T-cell (primary cell): ENCODE results near the gene CLN3. TPM values are rescaled to one million over a fixed set of nuclear protein-coding genes. Genes with fewer than 3 reads are reported as not detected.

Experiments
- ATAC-seq, 4 experiments: fragments of 200-7000 bp in 3 of 4; fragments of 150-1000 bp in 1 of 4; cut with Tn5 transposase; replicated peaks in 1 of 4; 1 replicate in 3 of 4; 2 replicates in 1 of 4; pipeline ENCODE4 v1.10.0; 2021; ENCODE audit warnings: moderate library complexity in 3 of 4, mild to moderate bottlenecking in 2 of 4, moderate number of reproducible peaks in 1 of 4
- CTCF ChIA-PET, 2 donors: fragments of 300-600 bp; sonication (Branson Sonifier 250); formaldehyde crosslinking; loops; one replicate each; lab custom pipeline; 2022; ENCODE audit warnings: antibody characterized with exemption in 2 of 2; lab: Charles Lee
- POLR2A ChIA-PET, 2 donors: fragments of 300-600 bp; sonication (Branson Sonifier 250); formaldehyde crosslinking; loops; one replicate each; lab custom pipeline; 2022; ENCODE audit warnings: antibody characterized with exemption in 2 of 2; lab: Charles Lee
- DNase-seq, 35 experiments: peaks; one replicate each; pipeline versions ENCODE4 v3.0.0 to v3.0.0-alpha.2; 2013 to 2023
- H3K27ac ChIP-seq: one replicate; pipeline ENCODE4 v1.5.1; 2013; ENCODE audit warnings: low read length
- H3K27me3 ChIP-seq, 2 experiments: replicated peaks in 1 of 2; 1 replicate in 1 of 2; 2 replicates in 1 of 2; pipeline versions ENCODE4 v1.6.1 to v1.7.0; 2013; ENCODE audit warnings: low read length in 1 of 2, mixed read lengths in 1 of 2; ENCODE audit not compliant: control insufficient read depth in 2 of 2, insufficient read depth in 2 of 2; ENCODE audit errors: extremely low read depth in 1 of 2
- H3K36me3 ChIP-seq, 2 donors: 1 replicate in 1 of 2; 2 replicates in 1 of 2; pipeline versions ENCODE4 v1.6.1 to v1.7.0; 2013; ENCODE audit warnings: low read length in 1 of 2; ENCODE audit not compliant: control insufficient read depth in 2 of 2, insufficient read depth in 1 of 2; ENCODE audit errors: extremely low read depth in 1 of 2
- H3K4me1 ChIP-seq, 2 experiments: 1 replicate in 1 of 2; 2 replicates in 1 of 2; pipeline versions ENCODE4 v1.6.1 to v1.7.0; 2013; ENCODE audit warnings: low read length in 2 of 2, mixed read lengths in 1 of 2; ENCODE audit not compliant: insufficient read depth in 2 of 2, control insufficient read depth in 1 of 2; ENCODE audit errors: extremely low read depth in 1 of 2
- H3K4me3 ChIP-seq, 2 donors: 1 replicate in 1 of 2; 2 replicates in 1 of 2; pipeline versions ENCODE4 v1.5.1 to v1.7.0; 2013; ENCODE audit warnings: mild to moderate bottlenecking in 2 of 2, low read length in 1 of 2, moderate library complexity in 1 of 2; ENCODE audit not compliant: control insufficient read depth in 1 of 2; ENCODE audit errors: extremely low read depth in 1 of 2
- H3K9me3 ChIP-seq: 2 replicates; pipeline ENCODE4 v1.7.0; 2013
- H3K27ac Mint-ChIP-seq, 2 donors: one replicate each; pipeline ENCODE4 v1.8.0; 2020 to 2021; ENCODE audit warnings: mild to moderate bottlenecking in 2 of 2, mixed read lengths in 2 of 2
- H3K27me3 Mint-ChIP-seq, 2 donors: one replicate each; pipeline ENCODE4 v1.8.0; 2021 to 2022; ENCODE audit warnings: mixed read lengths in 2 of 2
- H3K36me3 Mint-ChIP-seq: one replicate; pipeline ENCODE4 v1.8.0; 2021; ENCODE audit warnings: mixed read lengths
- H3K4me1 Mint-ChIP-seq, 3 donors: one replicate each; pipeline ENCODE4 v1.8.0; 2020 to 2022; ENCODE audit warnings: mixed read lengths in 3 of 3, mild to moderate bottlenecking in 1 of 3
- H3K4me3 Mint-ChIP-seq, 3 donors: one replicate each; pipeline ENCODE4 v1.8.0; 2020 to 2022; ENCODE audit warnings: mild to moderate bottlenecking in 3 of 3, mixed read lengths in 3 of 3, moderate library complexity in 3 of 3
- H3K9me3 Mint-ChIP-seq, 3 donors: one replicate each; pipeline ENCODE4 v1.8.0; 2020 to 2022; ENCODE audit warnings: mixed read lengths in 3 of 3
- WGBS: methylation state at CpG from one replicate; pipeline ENCODE4 v1.1.5; 2013; ENCODE audit warnings: missing lambda C conversion rate; ENCODE audit not compliant: insufficient coverage; 5-methylcytosine and 5-hydroxymethylcytosine counted together
- total RNA-seq, 35 experiments: library from RNA in 6 of 35; stranded (reverse) in 6 of 35; fragments of 120-200 nt in 1 of 35; gene quantifications; one replicate each; pipeline versions ENCODE4 v1.2.1 to v1.2.4 and lab custom pipeline; 2013 to 2026

Gene CLN3
- total RNA-seq, 5 donors from 2014 or later (not counting 1 experiment from before 2014, with no cell fraction given): 48.4 to 68.6 (median 61.1) TPM

GRCh38 chr16:28495795-28496749 is 4.2 kb upstream of the CLN3 start:
- ChIA-PET CTCF (interaction anchor here in 1 of 2 donors (0.6 kb wide), 1 partner anchor 8 kb away, joined by 3 read pairs; no protein-coding TSS in a partner anchor), POLR2A (no interaction called here)
- H3K27me3 Mint-ChIP-seq: no peaks in the 10 kb centered on the region
- ATAC-seq (no peak), DNase-seq (no peak)
- peak overlapping the region in 1 of 2 donors; percentile 78 for H3K4me3 ChIP-seq
- H3K27ac Mint-ChIP-seq: peak overlapping the region; percentile 97 to 100
- peaks cover 7% of the 10 kb centered on the region for H3K36me3 Mint-ChIP-seq
- H3K9me3 ChIP-seq: no peaks in the 10 kb centered on the region
- H3K4me3 Mint-ChIP-seq: peak overlapping the region; percentile 74 to 96 (median 83)
- peaks cover 60 to 74% (median 73%) of the 10 kb centered on the region in 3 donors for H3K4me1 Mint-ChIP-seq
- WGBS: 80% methylated on average over 15 of the region's 20 CpGs
- no peaks in the 10 kb centered on the region for H3K9me3 Mint-ChIP-seq
- peaks cover 12 to 68% of the 10 kb centered on the region in 2 experiments for H3K4me1 ChIP-seq
- H3K27me3 ChIP-seq: no peaks in the 10 kb centered on the region
- peak overlapping the region; percentile 84 for H3K27ac ChIP-seq
- peaks cover 0 to 17% of the 10 kb centered on the region in 2 donors for H3K36me3 ChIP-seq

- no peak for ATAC-seq
- Mint-ChIP-seq H3K27me3 (no peaks in the 10 kb centered on the region), H3K4me3 (peak overlapping the region; percentile 74 to 96 (median 83)), H3K36me3 (peaks cover 7% of the 10 kb centered on the region), H3K9me3 (no peaks in the 10 kb centered on the region), H3K4me1 (peaks cover 60 to 72% (median 69%) of the 10 kb centered on the region in 3 donors), H3K27ac (peak overlapping the region; percentile 97 to 100)
- 91% methylated on average over 9 of the region's 13 CpGs for WGBS
- no peak for DNase-seq
- H3K27ac ChIP-seq: peak overlapping the region; percentile 84
- peaks cover 0 to 17% of the 10 kb centered on the region in 2 donors for H3K36me3 ChIP-seq
- no peaks in the 10 kb centered on the region for H3K9me3 ChIP-seq
- H3K27me3 ChIP-seq: no peaks in the 10 kb centered on the region
- ChIA-PET CTCF (no interaction called here), POLR2A (no interaction called here)
- peaks cover 13 to 76% of the 10 kb centered on the region in 2 experiments for H3K4me1 ChIP-seq
- H3K4me3 ChIP-seq: peak overlapping the region; percentile 58 to 78
These were observed 3.4 kb upstream of the CLN3 start for GRCh38 chr16:28495098-28495793.

- WGBS: 0% methylated on average over 8 of the region's 12 CpGs
- peak; percentile 70 to 94 (median 88) for DNase-seq
- ATAC-seq: peak; percentile 85 to 87 (median 86)
- Histone ChIP-seq H3K27ac (peak within 1 kb of the TSS; percentile 84), H3K27me3 (no peaks in the 10 kb centered on the region), H3K4me3 (peak within 1 kb of the TSS; percentile 58 to 78), H3K4me1 (peaks cover 13 to 85% of the 10 kb centered on the region in 2 experiments), H3K9me3 (no peaks in the 10 kb centered on the region), H3K36me3 (peaks cover 0 to 20% of the 10 kb centered on the region in 2 donors)
- peak within 1 kb of the TSS; percentile 97 to 100 for H3K27ac Mint-ChIP-seq
- peaks cover 65 to 71% (median 67%) of the 10 kb centered on the region in 3 donors for H3K4me1 Mint-ChIP-seq
- no peaks in the 10 kb centered on the region for H3K9me3 Mint-ChIP-seq
- ChIA-PET CTCF (interaction anchor here in 1 of 2 donors (0.5 to 1.0 kb wide), 2 partner anchors 61 to 1168 kb away, joined by 3 read pairs; no protein-coding TSS in a partner anchor), POLR2A (interaction anchor here in 1 of 2 donors (0.5 kb wide), 1 partner anchor 1223 kb away, joined by 4 read pairs; no protein-coding TSS in a partner anchor)
- peaks cover 9% of the 10 kb centered on the region for H3K36me3 Mint-ChIP-seq
- H3K4me3 Mint-ChIP-seq: peak within 1 kb of the TSS; percentile 74 to 96 (median 83)
- H3K27me3 Mint-ChIP-seq: no peaks in the 10 kb centered on the region
These were observed 2.4 kb upstream of the CLN3 start, which contains the start of gene APOBR for GRCh38 chr16:28494121-28494851. TSS of gene APOBR (plus strand) at chr16:28494643. CDS start at chr16:28494682, 39 bp downstream.

- H3K36me3 ChIP-seq: peaks cover 0 to 20% of the 10 kb centered on the region in 2 donors
- H3K4me3 ChIP-seq: peak overlapping the region; percentile 78 to 96
- H3K9me3 ChIP-seq: no peaks in the 10 kb centered on the region
- H3K27me3 Mint-ChIP-seq: no peaks in the 10 kb centered on the region
- DNase-seq (no peak), ATAC-seq (no peak)
- peak overlapping the region; percentile 94 to 96 (median 95) for H3K4me3 Mint-ChIP-seq
- H3K4me1 ChIP-seq: peaks cover 13 to 88% of the 10 kb centered on the region in 2 experiments
- peaks cover 69 to 77% (median 72%) of the 10 kb centered on the region in 3 donors for H3K4me1 Mint-ChIP-seq
- ChIA-PET CTCF (interaction anchor here in 1 of 2 donors (0.6 kb wide), 1 partner anchor 29 kb away, joined by 3 read pairs; no protein-coding TSS in a partner anchor), POLR2A (interaction anchor here in 1 of 2 donors (0.6 to 0.7 kb wide), 2 partner anchors 19 to 345 kb away, joined by 4 to 9 read pairs; no protein-coding TSS in a partner anchor)
- peaks cover 17% of the 10 kb centered on the region for H3K36me3 Mint-ChIP-seq
- peak overlapping the region; percentile 100 for H3K27ac Mint-ChIP-seq
- H3K27ac ChIP-seq: peak overlapping the region; percentile 84
- H3K9me3 Mint-ChIP-seq: no peaks in the 10 kb centered on the region
- no peaks in the 10 kb centered on the region for H3K27me3 ChIP-seq
- no CpG with 5 or more reads among the region's 4 CpGs for WGBS
These were observed 637 bp upstream of the CLN3 start for GRCh38 chr16:28492511-28492910.

GRCh38 chr16:28491230-28491969 is 474 bp downstream of the CLN3 start:
- no peak for ATAC-seq
- Mint-ChIP-seq H3K9me3 (no peaks in the 10 kb centered on the region), H3K4me3 (peak overlapping the region; percentile 94 to 96 (median 95)), H3K27me3 (no peaks in the 10 kb centered on the region), H3K4me1 (peaks cover 64 to 66% (median 64%) of the 10 kb centered on the region in 3 donors), H3K27ac (peak overlapping the region; percentile 100), H3K36me3 (peaks cover 17% of the 10 kb centered on the region)
- CTCF ChIA-PET: interaction anchor here in 1 of 2 donors (0.6 to 0.7 kb wide), 6 partner anchors 70 to 942 kb away, joined by 3 to 5 read pairs (median 4); partner anchors contain the start of genes GTF3C1, KATNIP and NFATC2IP
- H3K4me1 ChIP-seq: peaks cover 13 to 80% of the 10 kb centered on the region in 2 experiments
- WGBS: under 1% methylated on average over 29 of the region's 42 CpGs
- H3K9me3 ChIP-seq: no peaks in the 10 kb centered on the region
- peaks cover under 1 to 27% of the 10 kb centered on the region in 2 donors for H3K36me3 ChIP-seq
- H3K27ac ChIP-seq: peak overlapping the region; percentile 84
- DNase-seq: peak in 2 of 35 experiments; percentile 25 to 31
- H3K27me3 ChIP-seq: no peaks in the 10 kb centered on the region
- POLR2A ChIA-PET: interaction anchor here in 1 of 2 donors (0.6 to 0.7 kb wide), 4 partner anchors 21 to 1905 kb away, joined by 5 to 9 read pairs (median 6); no protein-coding TSS in a partner anchor
- peak overlapping the region; percentile 78 to 96 for H3K4me3 ChIP-seq
